H1 (cell line): ENCODE results near the gene GMEB2. TPM values are rescaled to one million over a fixed set of nuclear protein-coding genes. Genes with fewer than 3 reads are reported as not detected.

ENCODE experiments used
- CTCF ChIA-PET: fragments of 300-600 bp; sonication (Branson Sonifier 250); formaldehyde crosslinking; loops from one replicate; lab custom pipeline; 2021; ENCODE audit not compliant: partially characterized antibody; lab: Charles Lee
- POLR2A ChIA-PET: fragments of 300-600 bp; sonication (Branson Sonifier 250); formaldehyde crosslinking; loops from one replicate; lab custom pipeline; 2021; ENCODE audit warnings: inconsistent platforms; ENCODE audit not compliant: partially characterized antibody; lab: Charles Lee
- DNase-seq, 2 experiments: peaks; one replicate each; pipeline versions ENCODE4 v3.0.0 to v3.0.0-alpha.2; 2010 to 2022; ENCODE audit warnings: low spot score in 2 of 2, low read depth in 1 of 2, mixed read lengths in 1 of 2
- FAIRE-seq: peaks from 2 replicates; lab custom pipeline; 2011; peaks lifted over from hg19 to GRCh38; lab: Jason Lieb, UNC
- H2AFZ ChIP-seq: 2 replicates; pipeline ENCODE4 v1.8.1; 2012; ENCODE audit warnings: low read length, inconsistent platforms
- H2AK5ac ChIP-seq: 2 replicates; pipeline ENCODE4 v1.6.1; 2013; ENCODE audit warnings: low read depth, low read length
- H2BK120ac ChIP-seq: replicated peaks from 2 replicates; pipeline ENCODE3; 2013; ENCODE audit warnings: low read depth, low read length, inconsistent platforms
- H2BK12ac ChIP-seq: 2 replicates; pipeline ENCODE4 v1.6.1; 2013; ENCODE audit warnings: low read depth, low read length
- H2BK15ac ChIP-seq: 2 replicates; pipeline ENCODE4 v1.6.1; 2013; ENCODE audit warnings: low read length
- H2BK20ac ChIP-seq: 2 replicates; pipeline ENCODE4 v1.6.1; 2013; ENCODE audit warnings: low read length
- H2BK5ac ChIP-seq: 2 replicates; pipeline ENCODE4 v1.6.1; 2013; ENCODE audit warnings: low read depth, low read length
- H3K14ac ChIP-seq: 2 replicates; pipeline ENCODE4 v1.6.1; 2013; ENCODE audit warnings: inconsistent platforms; ENCODE audit not compliant: insufficient read length
- H3K18ac ChIP-seq: 2 replicates; pipeline ENCODE4 v1.6.1; 2013; ENCODE audit warnings: low read length; ENCODE audit errors: extremely low read depth
- H3K23ac ChIP-seq: 2 replicates; pipeline ENCODE4 v1.6.1; 2013; ENCODE audit warnings: inconsistent platforms; ENCODE audit not compliant: insufficient read length
- H3K23me2 ChIP-seq: 2 replicates; pipeline ENCODE4 v1.6.1; 2013; ENCODE audit warnings: low read depth, low read length
- H3K27ac ChIP-seq: 2 replicates; pipeline ENCODE4 v1.6.1; 2011; ENCODE audit warnings: low read depth, low read length, inconsistent platforms
- H3K27me3 ChIP-seq, 4 experiments: replicated peaks in 1 of 4; 1 replicate in 1 of 4; 2 replicates in 3 of 4; pipeline versions ENCODE4 v1.6.1 to v1.8.1; 2011 to 2013; ENCODE audit warnings: low read length in 3 of 4, mild to moderate bottlenecking in 3 of 4, inconsistent platforms in 2 of 4, mixed read lengths in 2 of 4, moderate library complexity in 1 of 4; ENCODE audit not compliant: control insufficient read depth in 3 of 4, insufficient read depth in 3 of 4; ENCODE audit errors: extremely low read depth in 1 of 4
- H3K36me3 ChIP-seq, 4 experiments: 2 replicates each; pipeline versions ENCODE4 v1.6.1 to v1.8.1; 2011 to 2013; ENCODE audit warnings: mild to moderate bottlenecking in 4 of 4, low read length in 3 of 4, moderate library complexity in 2 of 4, control low read depth in 1 of 4, inconsistent platforms in 1 of 4; ENCODE audit not compliant: insufficient read depth in 4 of 4, control insufficient read depth in 2 of 4
- H3K4ac ChIP-seq: replicated peaks from 2 replicates; pipeline ENCODE3; 2013; ENCODE audit warnings: low read length, low read depth, mixed read lengths, inconsistent platforms; ENCODE audit not compliant: insufficient read length
- H3K4me1 ChIP-seq, 4 experiments: replicated peaks in 1 of 4; 1 replicate in 1 of 4; 2 replicates in 3 of 4; pipeline versions ENCODE4 v1.6.1 to v1.8.1; 2011 to 2013; ENCODE audit warnings: low read length in 3 of 4, inconsistent platforms in 2 of 4, mixed read lengths in 1 of 4; ENCODE audit not compliant: insufficient read depth in 4 of 4, control insufficient read depth in 3 of 4
- H3K4me2 ChIP-seq, 2 experiments: 2 replicates each; pipeline versions ENCODE4 v1.6.1 to v1.8.1; 2011 to 2013; ENCODE audit warnings: low read depth in 2 of 2, low read length in 2 of 2, control low read depth in 1 of 2, inconsistent platforms in 1 of 2, mild to moderate bottlenecking in 1 of 2; ENCODE audit not compliant: insufficient read depth in 1 of 2
- H3K4me3 ChIP-seq, 4 experiments: fragments of 200-600, 300-600 bp in 1 of 4; sonication (generic), shearing (Covaris generic), sonication (Bioruptor Twin) in 1 of 4; 2 replicates each; pipeline versions ENCODE4 v1.5.1 to v1.8.1; 2011 to 2016; ENCODE audit warnings: low read length in 4 of 4, low read depth in 3 of 4, control low read depth in 2 of 4, inconsistent platforms in 2 of 4, mild to moderate bottlenecking in 2 of 4, mixed read lengths in 1 of 4, moderate library complexity in 1 of 4; ENCODE audit not compliant: insufficient read depth in 2 of 4; ENCODE audit errors: extremely low read depth in 1 of 4
- H3K56ac ChIP-seq: replicated peaks from 2 replicates; pipeline ENCODE3; 2013; ENCODE audit warnings: low read depth, mild to moderate bottlenecking, mixed read lengths, low read length, inconsistent platforms; ENCODE audit not compliant: insufficient read length
- H3K79me1 ChIP-seq: 2 replicates; pipeline ENCODE4 v1.6.1; 2013; ENCODE audit warnings: low read depth, low read length, control low read depth
- H3K79me2 ChIP-seq, 2 experiments: 2 replicates each; pipeline versions ENCODE4 v1.6.1 to v1.8.1; 2012 to 2013; ENCODE audit warnings: low read length in 2 of 2, mild to moderate bottlenecking in 2 of 2, inconsistent platforms in 1 of 2; ENCODE audit not compliant: insufficient read depth in 2 of 2, control insufficient read depth in 1 of 2
- H3K9ac ChIP-seq, 4 experiments: replicated peaks in 1 of 4; 1 replicate in 1 of 4; 2 replicates in 3 of 4; pipeline versions ENCODE4 v1.6.1 to v1.8.1; 2011 to 2013; ENCODE audit warnings: low read depth in 3 of 4, low read length in 3 of 4, control low read depth in 2 of 4, mild to moderate bottlenecking in 2 of 4, moderate library complexity in 2 of 4, inconsistent platforms in 1 of 4; ENCODE audit errors: extremely low read depth in 1 of 4
- H3K9me3 ChIP-seq, 2 experiments: 2 replicates each; pipeline versions ENCODE4 v1.6.1 to v1.8.1; 2012 to 2013; ENCODE audit warnings: mild to moderate bottlenecking in 2 of 2, moderate library complexity in 2 of 2, control low read depth in 1 of 2, inconsistent platforms in 1 of 2, low read depth in 1 of 2, low read length in 1 of 2, mixed read lengths in 1 of 2; ENCODE audit not compliant: insufficient read depth in 2 of 2
- H4K20me1 ChIP-seq, 2 experiments: replicated peaks in 1 of 2; 2 replicates each; pipeline versions ENCODE3 to v1.8.1; 2011 to 2013; ENCODE audit warnings: inconsistent platforms in 2 of 2, low read length in 2 of 2, mild to moderate bottlenecking in 1 of 2; ENCODE audit not compliant: insufficient read depth in 2 of 2, control insufficient read depth in 1 of 2
- H4K5ac ChIP-seq: 2 replicates; pipeline ENCODE4 v1.6.1; 2013; ENCODE audit warnings: low read length, low read depth, mixed read lengths, inconsistent platforms; ENCODE audit not compliant: insufficient read length
- H4K8ac ChIP-seq: 2 replicates; pipeline ENCODE4 v1.8.0; 2013; ENCODE audit warnings: mild to moderate bottlenecking, moderate library complexity, low read length, inconsistent platforms; ENCODE audit not compliant: insufficient read depth; ENCODE audit errors: extremely low read depth
- H4K91ac ChIP-seq: replicated peaks from 2 replicates; pipeline ENCODE3; 2013; ENCODE audit warnings: low read length, mixed read lengths, inconsistent platforms; ENCODE audit not compliant: insufficient read length
- CBX8 ChIP-seq: fragments of 300-800, 300-1000 bp; sonication (generic); IDR thresholded peaks from 2 replicates; pipeline ENCODE4 v1.7.1; 2016; ENCODE audit warnings: low read depth, low read length, borderline replicate concordance
- CEBPB ChIP-seq: IDR thresholded peaks from 2 replicates; pipeline ENCODE4 v1.6.1; 2012; ENCODE audit warnings: low read depth, low read length
- CTBP2 ChIP-seq: IDR thresholded peaks from 2 replicates; pipeline ENCODE4 v1.7.0; 2011; ENCODE audit warnings: borderline replicate concordance, mild to moderate bottlenecking, moderate library complexity, mixed read lengths, low read length; ENCODE audit not compliant: insufficient read depth, insufficient read length
- EP300 ChIP-seq, 2 experiments: IDR thresholded peaks; 1 replicate in 1 of 2; 2 replicates in 1 of 2; pipeline ENCODE4 v1.6.1; 2011 to 2012; ENCODE audit warnings: low read depth in 2 of 2, low read length in 2 of 2, mild to moderate bottlenecking in 2 of 2, borderline replicate concordance in 1 of 2, inconsistent platforms in 1 of 2, moderate library complexity in 1 of 2
- JUND ChIP-seq: IDR thresholded peaks from 2 replicates; pipeline ENCODE4 v1.6.1; 2011; ENCODE audit warnings: mild to moderate bottlenecking, improper control_type of control experiment, low read length
- KDM1A ChIP-seq: fragments of 200-600, 300-600 bp; sonication (generic); IDR thresholded peaks from 2 replicates; pipeline ENCODE4 v1.7.1; 2016; ENCODE audit warnings: mild to moderate bottlenecking, low read length, borderline replicate concordance
- NANOG ChIP-seq: IDR thresholded peaks from 2 replicates; pipeline ENCODE4 v1.6.1; 2011; ENCODE audit warnings: low read length, low read depth, mild to moderate bottlenecking, inconsistent platforms; ENCODE audit not compliant: insufficient read depth, poor library complexity, severe bottlenecking
- NRF1 ChIP-seq: IDR thresholded peaks from 2 replicates; pipeline ENCODE4 v1.6.1; 2011; ENCODE audit warnings: mild to moderate bottlenecking, low read depth, low read length, improper control_type of control experiment
- PHF8 ChIP-seq: fragments of 200-600 bp; sonication (generic); conservative IDR thresholded peaks from 2 replicates; pipeline ENCODE4 v1.7.1; 2012; ENCODE audit warnings: low read depth, mild to moderate bottlenecking, inconsistent platforms, low read length, moderate library complexity
- SAP30 ChIP-seq: fragments of 300-600 bp; sonication (generic); IDR thresholded peaks from 2 replicates; pipeline ENCODE4 v1.7.1; 2012; ENCODE audit warnings: low read length, moderate library complexity, mild to moderate bottlenecking, inconsistent platforms; ENCODE audit not compliant: insufficient read depth, insufficient replicate concordance
- SP1 ChIP-seq: IDR thresholded peaks from 2 replicates; pipeline ENCODE4 v1.6.1; 2011; ENCODE audit warnings: low read depth, low read length
- TBP ChIP-seq: IDR thresholded peaks from 2 replicates; pipeline ENCODE4 v1.6.1; 2011; ENCODE audit warnings: low read depth, low read length, improper control_type of control experiment
- WGBS, 2 experiments: shearing (Covaris generic) in 1 of 2; methylation state at CpG; one replicate each; pipeline versions ENCODE4 v1.1.6 to v1.1.7; 2013 to 2015; ENCODE audit warnings: low lambda C conversion rate in 2 of 2, mixed read lengths in 2 of 2, inconsistent platforms in 1 of 2, low coverage in 1 of 2, missing lambda C conversion rate in 1 of 2; ENCODE audit not compliant: insufficient replicate concordance in 2 of 2, insufficient coverage in 1 of 2, insufficient read length in 1 of 2; ENCODE audit errors: extremely low coverage in 1 of 2, missing lambda C conversion rate in 1 of 2; 5-methylcytosine and 5-hydroxymethylcytosine counted together
- polyA plus RNA-seq, 7 experiments: library from polyadenylated mRNA; depleted of rRNA in 3 of 7; stranded (reverse) in 5 of 7; unstranded in 2 of 7; fragments of >200 nt in 5 of 7; fragments of 200-250 nt in 2 of 7; gene quantifications; 1 replicate in 5 of 7; 2 replicates in 1 of 7; 4 replicates in 1 of 7; pipeline versions ENCODE4 v1.2.1 to v1.2.3, GENCODE V29; 2011 to 2013; ENCODE audit warnings: missing spikeins in 2 of 7, mixed read lengths in 2 of 7
- total RNA-seq: library from RNA; stranded (reverse); fragmentation: NEBNext Ultra II Directional; extraction: Animal tissue kit (Norgen Biotek cat#: 25700); gene quantifications from 2 replicates; pipeline ENCODE4 v1.2.1, GENCODE V29; 2021
- TF ChIP-seq, protein P1 (sequence below): IDR thresholded peaks from 2 replicates; pipeline ENCODE4 v1.6.1; 2011; ENCODE audit warnings: low read depth, mild to moderate bottlenecking, low read length; ENCODE audit not compliant: insufficient read depth

The GMEB2 gene
- total and polyA plus RNA-seq, 2 of the 8 experiments (the other 6 are each of a cell fraction or from before 2014, with no cell fraction given) = 12.9 to 14.2 TPM

DNA sequence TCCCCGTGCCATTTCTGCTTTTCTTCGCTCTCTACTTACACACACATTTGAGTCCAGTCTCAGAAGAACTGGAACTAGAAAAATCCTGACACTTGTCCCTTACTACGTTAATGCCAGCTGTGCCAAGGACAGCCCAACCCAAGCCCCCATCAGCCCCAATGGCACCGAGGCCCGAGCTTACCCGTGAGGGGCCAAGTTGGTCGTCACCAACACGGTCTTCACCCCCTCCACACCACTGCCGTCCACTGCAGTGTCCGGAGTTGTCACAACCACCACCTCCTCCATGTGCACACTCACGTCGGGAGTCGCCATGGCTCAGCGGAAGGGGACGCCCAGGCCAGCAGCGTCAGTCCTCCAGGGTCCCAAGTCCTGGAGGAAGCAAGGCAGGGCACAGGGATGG lies 7.8 kb downstream of the GMEB2 start:
- Histone ChIP-seq H3K23me2 (no peaks in the 10 kb centered on the region), H3K27me3 (no peaks in the 10 kb centered on the region; a peak in 2 of 7 replicates), H4K8ac (no peak overlapping the region), H2AK5ac (no peak overlapping the region), H2BK5ac (no peak overlapping the region; the same call in 1 of the 2 replicates), H3K4me2 (no peak overlapping the region), H3K27ac (no peak overlapping the region), H2BK15ac (no peak overlapping the region), H4K5ac (no peak overlapping the region), H3K79me2 (peaks cover 0 to 40% of the 10 kb centered on the region in 2 experiments; a peak in 2 of 4 replicates), H2BK120ac (no peak overlapping the region), H3K4me3 (no peak overlapping the region), H3K79me1 (peaks cover 7% of the 10 kb centered on the region), H3K4me1 (no peaks in the 10 kb centered on the region; a peak in 1 of 7 replicates), H3K23ac (no peak overlapping the region), H3K9me3 (peaks cover 9% of the 10 kb centered on the region in 2 experiments; a peak in 3 of 4 replicates), H3K14ac (no peak overlapping the region), H3K56ac (no peak overlapping the region), H2AFZ (no peak overlapping the region), H4K20me1 (peaks cover 0 to 5% of the 10 kb centered on the region in 2 experiments), H3K18ac (no peak overlapping the region), H2BK20ac (no peak overlapping the region), H2BK12ac (no peak overlapping the region), H4K91ac (no peak overlapping the region), H3K36me3 (peaks cover 5 to 20% (median 14%) of the 10 kb centered on the region in 4 experiments; a peak in 5 of 8 replicates), H3K4ac (no peak overlapping the region), H3K9ac (no peak overlapping the region)
- FAIRE-seq (no peak), DNase-seq (no peak)
- CTCF ChIA-PET = interaction anchor here (0.6 to 2.2 kb wide), 4 partner anchors 14 to 395 kb away, joined by 3 to 7 read pairs (median 4); no protein-coding TSS in a partner anchor
- POLR2A ChIA-PET = interaction anchor here (0.8 to 1.2 kb wide), 2 partner anchors 31 to 44 kb away, joined by 3 read pairs; no protein-coding TSS in a partner anchor
- 96% methylated on average over 16 of the region's 16 CpGs; no CpG with 5 or more reads in 1 of the 2 experiments for WGBS, 2 experiments
- TF ChIP-seq KDM1A (no peak), TBP (no peak), SP1 (no peak), JUND (no peak), CBX8 (no peak), CTBP2 (no peak), CEBPB (no peak), PHF8 (no peak), NANOG (no peak), SAP30 (no peak), NRF1 (no peak), EP300 (IDR thresholded peaks at IDR 0.05; ENCODE audit: borderline replicate concordance in 1 of 2, low read depth in 2 of 2, low read length in 2 of 2) (no peak)
- TF ChIP-seq, protein P1, sequence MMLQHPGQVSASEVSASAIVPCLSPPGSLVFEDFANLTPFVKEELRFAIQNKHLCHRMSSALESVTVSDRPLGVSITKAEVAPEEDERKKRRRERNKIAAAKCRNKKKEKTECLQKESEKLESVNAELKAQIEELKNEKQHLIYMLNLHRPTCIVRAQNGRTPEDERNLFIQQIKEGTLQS = no peak
